SH-SY5Y (cell line): ENCODE measurements around the gene PDE4A.

Experiments used
- GATA2 ChIP-seq: IDR thresholded peaks from 2 replicates; pipeline ENCODE4 v1.6.1; 2011; ENCODE audit warnings: mild to moderate bottlenecking, low read depth, low read length
- GATA3 ChIP-seq: IDR thresholded peaks from 2 replicates; pipeline ENCODE4 v1.6.1; 2011; ENCODE audit warnings: low read depth, mild to moderate bottlenecking, low read length, moderate library complexity

Gene PDE4A

DNA sequence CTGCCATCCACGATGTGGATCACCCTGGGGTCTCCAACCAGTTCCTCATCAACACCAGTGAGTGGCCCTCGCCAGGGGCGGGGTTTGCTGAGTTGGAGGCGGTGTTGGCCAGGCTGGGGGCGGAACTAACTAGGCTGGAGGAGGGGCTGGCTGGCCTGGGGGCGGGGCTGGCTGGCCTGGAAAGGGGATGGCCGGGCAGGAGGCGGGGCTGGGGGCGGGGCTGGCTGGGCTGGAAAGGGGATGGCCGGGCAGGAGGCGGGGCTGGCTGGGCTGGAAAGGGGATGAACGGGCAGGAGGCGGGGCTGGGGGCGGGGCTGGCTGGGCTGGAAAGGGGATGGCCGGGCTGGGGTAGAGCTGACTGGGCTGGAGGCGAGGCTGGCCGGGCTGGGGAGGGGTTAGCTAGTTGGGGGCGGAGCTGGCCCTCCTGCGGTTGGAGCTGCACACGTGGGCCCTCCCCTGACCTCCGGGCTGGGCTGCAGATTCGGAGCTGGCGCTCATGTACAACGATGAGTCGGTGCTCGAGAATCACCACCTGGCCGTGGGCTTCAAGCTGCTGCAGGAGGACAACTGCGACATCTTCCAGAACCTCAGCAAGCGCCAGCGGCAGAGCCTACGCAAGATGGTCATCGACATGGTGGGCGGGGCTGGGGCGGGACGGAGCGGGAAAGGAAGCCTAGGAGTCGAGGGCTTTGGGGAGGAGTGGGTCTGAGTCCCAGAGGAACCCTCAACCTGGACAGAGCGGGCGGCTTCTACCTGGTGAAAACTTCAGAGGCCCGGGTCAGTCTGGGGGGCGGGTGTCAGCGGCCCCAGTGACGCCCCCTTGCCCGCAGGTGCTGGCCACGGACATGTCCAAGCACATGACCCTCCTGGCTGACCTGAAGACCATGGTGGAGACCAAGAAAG, 41.0 kb downstream of the PDE4A start:
- no peak for TF ChIP-seq GATA3

DNA sequence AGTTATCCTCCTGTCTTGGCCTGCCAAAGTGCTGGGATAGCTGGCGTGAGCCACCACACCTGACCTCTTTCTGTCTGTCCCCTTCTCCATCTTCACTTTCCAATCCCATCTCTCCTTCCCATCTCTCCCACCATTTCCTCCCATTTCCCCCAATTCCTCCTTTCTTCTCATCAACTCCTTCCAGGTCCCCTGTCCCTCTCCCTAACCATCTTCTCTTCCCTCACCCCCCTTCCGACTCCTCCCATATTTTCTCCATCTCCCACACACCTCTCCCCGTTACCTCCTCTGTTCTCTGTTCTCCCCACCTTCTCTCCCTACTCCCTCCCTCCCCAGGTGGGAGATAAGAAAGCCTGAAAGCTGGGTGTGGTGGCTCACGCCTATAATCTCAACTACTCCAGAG, 42.2 kb downstream of the PDE4A start:
- TF ChIP-seq GATA3 (no peak), GATA2 (no peak)

DNA sequence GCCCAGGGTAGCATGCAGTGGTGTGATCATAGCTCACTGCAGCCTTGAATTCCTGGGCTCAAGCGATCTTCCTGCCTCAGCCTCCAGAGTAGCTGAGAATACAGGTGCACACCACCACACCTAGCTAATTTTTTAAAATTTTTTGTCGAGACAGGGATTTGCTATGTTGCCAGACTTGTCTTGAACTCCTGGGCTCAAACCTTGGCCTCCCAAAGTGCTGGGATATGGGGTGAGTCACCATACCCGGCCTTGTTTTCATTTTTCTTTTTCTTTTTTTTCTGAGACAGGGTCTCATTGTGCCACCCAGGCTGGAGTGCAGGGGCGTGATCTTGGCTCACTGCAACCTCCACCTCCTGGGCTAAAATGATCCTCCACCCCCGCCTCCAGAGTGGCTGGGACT, 44.1 kb downstream of the PDE4A start:
- TF ChIP-seq GATA3 (no peak), GATA2 (no peak)

DNA sequence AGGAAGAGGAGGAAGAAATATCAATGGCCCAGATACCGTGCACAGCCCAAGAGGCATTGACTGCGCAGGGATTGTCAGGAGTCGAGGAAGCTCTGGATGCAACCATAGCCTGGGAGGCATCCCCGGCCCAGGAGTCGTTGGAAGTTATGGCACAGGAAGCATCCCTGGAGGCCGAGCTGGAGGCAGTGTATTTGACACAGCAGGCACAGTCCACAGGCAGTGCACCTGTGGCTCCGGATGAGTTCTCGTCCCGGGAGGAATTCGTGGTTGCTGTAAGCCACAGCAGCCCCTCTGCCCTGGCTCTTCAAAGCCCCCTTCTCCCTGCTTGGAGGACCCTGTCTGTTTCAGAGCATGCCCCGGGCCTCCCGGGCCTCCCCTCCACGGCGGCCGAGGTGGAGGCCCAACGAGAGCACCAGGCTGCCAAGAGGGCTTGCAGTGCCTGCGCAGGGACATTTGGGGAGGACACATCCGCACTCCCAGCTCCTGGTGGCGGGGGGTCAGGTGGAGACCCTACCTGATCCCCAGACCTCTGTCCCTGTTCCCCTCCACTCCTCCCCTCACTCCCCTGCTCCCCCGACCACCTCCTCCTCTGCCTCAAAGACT, 46.9 kb downstream of the PDE4A start:
- TF ChIP-seq GATA3, result no peak
- no peak for TF ChIP-seq GATA2

DNA sequence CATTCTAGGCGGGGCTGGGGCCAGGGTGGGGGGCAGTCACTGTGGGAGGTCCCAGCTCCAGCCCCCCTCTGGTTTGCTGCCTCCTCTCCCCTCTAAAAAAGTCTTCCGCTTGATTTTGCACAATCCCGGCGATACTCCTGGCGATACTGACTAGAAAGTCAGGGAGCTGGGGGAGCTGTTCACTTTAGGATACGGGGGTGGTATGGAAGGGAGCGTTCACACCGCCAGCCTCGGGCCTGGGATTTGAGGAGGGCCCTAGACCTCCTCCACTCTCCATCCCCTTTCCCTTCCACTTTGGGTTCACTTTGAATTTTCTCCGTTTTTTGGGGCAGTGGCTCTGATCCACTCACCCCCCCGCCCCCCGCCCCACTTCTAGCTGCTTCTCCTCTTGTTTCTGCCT, 47.8 kb downstream of the PDE4A start:
- no peak for TF ChIP-seq GATA3
- no peak for TF ChIP-seq GATA2

DNA sequence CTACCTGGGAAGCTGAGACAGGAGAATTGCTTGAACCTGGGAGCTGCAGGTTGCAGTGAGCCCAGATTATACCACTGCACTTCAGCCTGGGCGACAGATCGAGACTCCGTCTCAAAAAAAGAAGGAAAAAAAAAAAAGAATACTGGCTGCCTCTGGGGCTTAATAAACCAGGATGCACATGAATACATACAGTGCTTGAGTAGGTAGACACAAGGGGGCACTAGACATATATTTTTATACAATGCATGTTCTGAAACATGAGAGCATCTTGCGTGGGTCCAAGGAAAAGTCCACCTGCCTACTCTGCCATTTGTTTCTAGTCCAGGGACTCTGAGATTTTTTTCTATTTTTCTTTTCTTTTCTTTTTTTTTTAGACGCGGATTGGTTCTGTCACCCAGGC, 51.6 kb downstream of the PDE4A start:
- TF ChIP-seq GATA3, result no peak
- no peak for TF ChIP-seq GATA2

DNA sequence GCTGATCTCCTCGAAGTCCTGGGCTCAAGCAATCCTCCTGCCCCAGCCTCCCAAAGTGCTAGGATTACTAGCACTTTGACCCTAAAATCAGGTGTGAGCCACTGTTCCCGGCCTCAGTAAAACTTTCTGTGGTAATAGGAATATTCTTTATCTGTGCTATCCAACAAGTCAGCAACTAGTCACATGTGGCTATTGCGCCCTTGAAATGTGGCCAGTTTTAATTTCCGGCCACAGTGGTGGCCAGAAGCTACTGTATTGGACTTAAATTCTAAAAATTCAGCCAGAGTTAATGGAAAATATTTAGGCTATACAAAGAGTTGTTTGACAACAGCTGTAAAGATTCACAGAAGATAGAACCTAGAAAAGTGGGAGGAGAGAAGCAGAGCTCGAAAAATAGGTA, 52.9 kb downstream of the PDE4A start:
- TF ChIP-seq GATA2 (no peak), GATA3 (no peak)

DNA sequence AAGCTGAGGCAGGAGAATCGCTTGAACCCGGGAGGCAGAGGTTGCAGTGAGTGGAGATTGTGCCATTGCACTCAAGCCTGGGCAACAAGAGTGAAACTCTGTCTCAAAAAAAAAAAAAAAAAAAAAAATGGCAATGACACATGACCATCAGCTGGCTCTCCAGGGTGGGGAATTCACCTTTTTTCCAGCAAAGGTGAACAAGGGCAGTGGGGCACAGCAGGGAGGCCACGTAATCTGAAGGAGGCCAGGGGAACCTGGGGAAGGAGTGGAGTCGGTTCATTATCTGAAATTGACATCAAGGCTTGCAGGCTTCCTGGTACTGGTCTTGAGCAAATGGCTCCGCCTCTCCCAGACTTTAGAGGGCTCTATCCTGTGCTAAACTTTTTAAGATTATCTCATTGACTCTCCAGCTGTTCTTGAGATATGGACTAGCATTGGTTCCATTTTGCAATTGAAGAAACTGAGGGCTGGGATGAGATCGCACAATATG, 54.7 kb downstream of the PDE4A start:
- TF ChIP-seq GATA3, result no peak
- no peak for TF ChIP-seq GATA2

DNA sequence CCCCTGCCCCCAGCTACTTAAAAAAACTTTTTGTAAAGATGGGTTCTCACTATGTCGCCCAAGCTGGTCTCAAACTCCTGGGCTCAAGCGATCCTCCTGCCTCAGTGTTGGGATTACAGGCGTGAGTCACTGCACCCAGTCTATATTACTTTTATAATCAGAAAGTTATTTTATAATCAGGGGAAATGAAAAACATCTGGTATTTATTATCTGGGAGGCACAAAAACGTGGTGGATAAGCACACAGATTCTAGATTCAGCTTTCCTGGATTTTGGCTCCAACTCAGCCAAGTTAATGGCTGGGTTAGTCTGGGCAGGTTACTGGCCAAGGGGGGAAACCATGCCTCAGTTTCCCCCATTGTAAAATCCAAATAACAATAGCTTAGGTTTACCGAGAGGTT, 58.1 kb downstream of the PDE4A start:
- TF ChIP-seq GATA2 (no peak), GATA3 (no peak)

DNA sequence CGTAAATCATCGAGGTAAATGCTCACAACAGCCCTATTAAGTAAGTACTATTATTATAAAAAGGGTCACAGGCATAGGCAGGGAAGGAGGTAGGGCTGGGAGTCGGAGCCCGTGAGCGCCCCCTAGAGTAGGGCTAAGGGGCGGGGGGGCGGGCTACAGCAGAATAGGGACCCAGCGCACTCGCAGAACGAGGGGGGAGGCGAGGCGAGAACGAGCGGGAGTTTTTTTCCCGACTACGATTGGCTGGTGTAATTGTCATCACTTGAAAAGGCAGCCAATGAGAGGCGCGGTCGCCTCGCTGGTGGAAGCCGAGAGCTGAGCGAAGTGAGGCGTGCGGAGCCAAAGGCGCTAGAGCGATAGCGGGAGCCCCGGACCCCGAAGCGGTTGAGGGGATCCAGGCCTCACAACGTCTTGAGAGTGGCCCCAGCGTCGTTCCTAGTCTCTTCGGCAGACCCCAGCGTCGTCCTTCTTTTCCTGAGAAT, 58.6 kb downstream of the PDE4A start:
- TF ChIP-seq GATA2 (no peak), GATA3 (no peak)

DNA sequence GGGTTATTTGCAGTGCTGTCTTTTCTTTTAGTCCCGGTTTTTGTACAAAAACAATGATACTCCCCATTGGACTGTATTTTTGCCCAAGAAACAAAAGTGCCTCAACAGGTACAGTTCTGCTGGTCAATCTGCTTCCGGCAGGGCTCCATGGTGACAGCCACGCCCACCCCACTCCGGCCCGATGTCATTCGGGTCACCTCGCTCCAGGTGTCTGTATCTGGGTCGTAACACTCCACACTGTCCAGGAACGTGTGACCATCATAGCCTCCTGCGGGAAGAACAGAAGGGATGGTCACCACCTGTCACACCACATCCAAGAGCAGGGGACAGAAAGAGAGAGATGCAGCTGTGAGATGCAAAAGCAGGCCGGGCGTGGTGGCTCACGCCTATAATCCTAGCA, 66.2 kb downstream of the PDE4A start:
- TF ChIP-seq GATA3 (no peak), GATA2 (no peak)

DNA sequence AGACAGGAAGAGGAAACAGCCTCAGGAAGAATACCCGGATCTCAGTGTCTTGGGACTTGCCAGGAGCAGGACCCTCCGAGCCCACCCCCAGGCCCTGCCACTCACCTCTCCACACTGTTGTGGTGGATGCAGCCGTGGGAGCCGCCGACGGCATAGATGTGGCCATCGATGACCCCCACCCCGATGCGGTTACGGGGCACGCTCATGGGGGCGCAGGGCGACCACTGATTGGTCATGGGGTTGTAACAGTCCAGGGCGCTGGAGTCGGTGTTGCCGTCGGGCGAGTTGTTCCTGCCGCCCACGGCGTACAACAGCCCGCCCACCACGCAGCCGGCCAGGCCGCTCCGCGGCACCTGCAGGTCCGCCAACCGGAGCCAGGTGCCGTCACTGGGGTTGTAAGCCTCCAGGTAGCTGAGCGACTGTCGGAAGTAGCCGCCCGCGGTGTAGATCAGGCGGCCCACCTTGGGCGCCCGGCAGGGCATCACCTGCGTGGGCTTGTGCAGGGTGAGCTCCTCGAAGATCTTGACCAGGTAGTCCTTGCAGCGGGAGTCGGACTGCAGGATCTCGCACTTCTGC, 71.2 kb downstream of the PDE4A start:
- TF ChIP-seq GATA3 (no peak), GATA2 (no peak)

DNA sequence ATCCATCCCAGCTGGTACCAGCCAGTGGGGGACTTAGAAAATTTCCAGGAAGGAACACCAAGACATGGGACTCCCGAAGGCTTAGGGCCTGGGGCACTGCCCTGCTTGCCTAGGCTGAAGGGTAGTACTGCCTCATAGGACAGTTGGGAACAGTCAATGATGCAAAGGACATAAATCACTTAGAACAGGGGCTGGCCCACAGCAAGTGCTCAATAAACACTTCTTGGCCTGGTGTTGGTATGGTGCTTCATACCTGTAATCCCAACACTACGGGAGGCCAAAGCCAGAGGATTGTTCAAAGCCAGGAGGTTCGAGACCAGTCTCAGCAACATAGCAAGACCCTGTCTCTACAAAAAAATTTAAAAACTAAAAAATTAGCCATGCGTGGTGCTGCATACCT, 77.0 kb downstream of the PDE4A start:
- TF ChIP-seq GATA2 (no peak), GATA3 (no peak)

DNA sequence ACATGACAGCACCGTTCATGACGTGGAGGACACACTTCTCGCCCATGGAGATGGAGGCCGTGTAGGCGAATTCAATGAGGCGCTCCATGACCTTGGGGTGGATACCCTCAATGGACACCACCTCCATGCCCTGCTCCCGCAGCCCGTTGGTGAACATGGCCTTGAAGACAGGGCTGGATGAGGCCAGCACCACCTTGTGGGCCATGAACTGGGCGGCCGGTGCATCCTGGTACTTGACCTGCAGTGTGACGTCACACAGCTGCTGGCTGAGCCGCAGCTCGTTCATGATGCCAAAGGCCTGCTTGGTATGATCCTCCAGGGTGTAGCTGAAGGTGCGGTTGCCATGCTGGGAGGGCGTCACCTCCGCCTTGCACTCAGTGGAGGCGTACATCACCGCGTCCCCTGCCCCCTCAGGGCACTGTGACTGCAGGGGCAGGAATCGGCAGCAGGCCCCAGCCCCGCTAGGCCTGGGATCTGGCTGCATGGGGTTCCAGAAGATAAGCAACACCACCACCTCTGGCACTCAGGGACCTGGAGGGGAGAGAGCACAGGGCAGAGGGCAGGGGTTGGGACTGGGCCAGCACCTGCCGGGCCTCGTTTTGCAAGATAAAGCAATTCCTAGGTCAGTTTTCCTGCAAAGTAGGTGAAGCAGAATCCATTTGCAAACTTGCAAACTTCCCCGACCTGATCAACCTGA, 79.4 kb downstream of the PDE4A start:
- TF ChIP-seq GATA3 (no peak), GATA2 (no peak)

DNA sequence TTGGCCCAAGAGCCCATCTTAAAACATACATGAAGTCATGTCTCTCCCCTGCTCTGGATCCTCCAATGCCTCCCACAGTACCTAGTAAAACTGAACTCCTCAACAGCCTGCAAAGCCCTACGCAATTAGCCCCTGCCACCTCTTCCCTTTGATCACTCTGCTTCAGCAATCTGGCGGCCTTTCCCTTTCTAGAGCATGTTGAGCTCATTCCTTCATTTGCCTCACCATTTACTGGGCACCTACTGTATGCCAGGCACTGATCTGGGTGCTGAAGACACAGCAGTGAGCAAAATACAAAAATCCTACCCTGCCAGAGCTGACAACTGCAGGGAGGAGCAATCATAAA, 79.9 kb downstream of the PDE4A start:
- TF ChIP-seq GATA2 (no peak), GATA3 (no peak)
